ENCODE measurements around the gene NUDT6. TPM values are rescaled to one million over a fixed set of nuclear protein-coding genes. Genes with fewer than 3 reads are reported as not detected.

NUDT6 gene
- total RNA-seq, 1 donor from 2014 or later: 11.6 TPM

DNA sequence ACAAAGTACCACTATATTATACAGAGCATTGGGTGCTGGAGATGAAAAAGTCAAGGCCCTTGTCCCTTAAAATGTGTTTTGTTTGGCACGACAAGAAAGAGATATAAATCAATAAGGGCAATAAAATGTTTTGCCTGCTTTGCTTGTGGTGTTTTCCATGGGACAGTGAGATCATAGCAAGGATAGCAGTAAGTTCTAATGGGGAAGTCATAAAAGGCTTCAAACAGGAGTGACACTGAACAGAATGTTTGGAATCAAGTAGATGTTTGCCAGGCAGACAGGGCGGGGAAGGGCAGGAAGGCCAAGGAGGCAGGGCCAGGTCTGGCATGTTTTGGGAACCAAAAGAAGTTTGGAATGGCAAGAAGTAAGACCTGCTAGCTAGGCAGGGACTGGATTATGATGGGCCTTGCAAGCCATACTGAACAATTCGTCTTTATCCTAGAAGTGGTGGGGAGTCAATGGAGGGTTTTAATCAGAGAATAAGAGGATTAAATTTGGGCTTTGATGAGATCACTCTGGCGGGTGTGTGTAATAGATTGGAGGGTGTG, 79.3 kb downstream of the NUDT6 start:
- intact Hi-C loops (cut with DNase I): no loop called here
- Histone ChIP-seq H3K27me3 (no peaks in the 10 kb centered on the region), H3K4me3 (no peak overlapping the region), H3K9me3 (no peaks in the 10 kb centered on the region), H3K36me3 (peaks cover 0 to 5% of the 10 kb centered on the region in 2 donors), H3K27ac (peak overlapping the region; percentile 62 to 82), H3K4me1 (peaks cover 0 to 28% of the 10 kb centered on the region in 2 donors)
- TF ChIP-seq, protein P1, sequence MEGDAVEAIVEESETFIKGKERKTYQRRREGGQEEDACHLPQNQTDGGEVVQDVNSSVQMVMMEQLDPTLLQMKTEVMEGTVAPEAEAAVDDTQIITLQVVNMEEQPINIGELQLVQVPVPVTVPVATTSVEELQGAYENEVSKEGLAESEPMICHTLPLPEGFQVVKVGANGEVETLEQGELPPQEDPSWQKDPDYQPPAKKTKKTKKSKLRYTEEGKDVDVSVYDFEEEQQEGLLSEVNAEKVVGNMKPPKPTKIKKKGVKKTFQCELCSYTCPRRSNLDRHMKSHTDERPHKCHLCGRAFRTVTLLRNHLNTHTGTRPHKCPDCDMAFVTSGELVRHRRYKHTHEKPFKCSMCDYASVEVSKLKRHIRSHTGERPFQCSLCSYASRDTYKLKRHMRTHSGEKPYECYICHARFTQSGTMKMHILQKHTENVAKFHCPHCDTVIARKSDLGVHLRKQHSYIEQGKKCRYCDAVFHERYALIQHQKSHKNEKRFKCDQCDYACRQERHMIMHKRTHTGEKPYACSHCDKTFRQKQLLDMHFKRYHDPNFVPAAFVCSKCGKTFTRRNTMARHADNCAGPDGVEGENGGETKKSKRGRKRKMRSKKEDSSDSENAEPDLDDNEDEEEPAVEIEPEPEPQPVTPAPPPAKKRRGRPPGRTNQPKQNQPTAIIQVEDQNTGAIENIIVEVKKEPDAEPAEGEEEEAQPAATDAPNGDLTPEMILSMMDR (IDR thresholded peaks at IDR 0.05): no peak
- peak in 1 of 2 donors; percentile 74 for DNase-seq (ENCODE audit: low spot score in 2 of 2)

Other genes with a start within 250 kb of the NUDT6 start
- not detected for gene BBS12, start 189.9 kb downstream of the NUDT6 start, total RNA-seq
- gene FGF2, start 95.8 kb downstream of the NUDT6 start, total RNA-seq: 20.8 TPM

Data from ascending aorta (tissue), 2 donors.